ENCODE data around the gene PPP1R16B. TPM values are rescaled to one million over a fixed set of nuclear protein-coding genes. Genes with fewer than 3 reads are reported as not detected.
"Not testable (repeated sequence)": the region's sequence is repeated elsewhere in the genome, so short reads cannot be mapped to it uniquely, and the experiment has no call there.

Gene PPP1R16B
- total RNA-seq, 1 donor, result not detected

- no peak overlapping the region for H3K27ac ChIP-seq (ENCODE audit: low read depth, low read length)
- no peaks in the 10 kb centered on the region for H3K4me1 ChIP-seq (ENCODE audit: insufficient read depth, low read length)
- no peaks in the 10 kb centered on the region for H3K79me2 ChIP-seq (ENCODE audit: insufficient read depth, low read length)
- no peak overlapping the region for H3K4me2 ChIP-seq (ENCODE audit: insufficient read depth, low read length)
- peaks cover 6% of the 10 kb centered on the region for H3K27me3 ChIP-seq (ENCODE audit: insufficient read depth, low read length)
- no peak for TF ChIP-seq CTCF (IDR thresholded peaks at IDR 0.05; ENCODE audit: extremely low read depth, low read depth, low read length)
- no peaks in the 10 kb centered on the region for H4K20me1 ChIP-seq (ENCODE audit: insufficient read depth, low read length)
- H3K4me3 ChIP-seq (ENCODE audit: insufficient read depth, low read length), result no peak overlapping the region
- no peak for DNase-seq (ENCODE audit: insufficient read length, low spot score, missing footprints)
- H2AFZ ChIP-seq (ENCODE audit: low read length), result no peak overlapping the region
- H3K36me3 ChIP-seq (ENCODE audit: insufficient read depth, low read length), result no peaks in the 10 kb centered on the region
- H3K9me3 ChIP-seq (ENCODE audit: low read depth, low read length), result no peaks in the 10 kb centered on the region
These were observed 52.2 kb downstream of the PPP1R16B start for GRCh38 chr20:38857703-38858102.

- DNase-seq (ENCODE audit: insufficient read length, low spot score, missing footprints), result no peak
- Histone ChIP-seq H3K4me1 (ENCODE audit: insufficient read depth, low read length) (no peaks in the 10 kb centered on the region), H3K27me3 (ENCODE audit: insufficient read depth, low read length) (peaks cover 6% of the 10 kb centered on the region), H3K4me2 (ENCODE audit: insufficient read depth, low read length) (no peak overlapping the region), H3K4me3 (ENCODE audit: insufficient read depth, low read length) (no peak overlapping the region), H3K79me2 (ENCODE audit: insufficient read depth, low read length) (no peaks in the 10 kb centered on the region), H4K20me1 (ENCODE audit: insufficient read depth, low read length) (no peaks in the 10 kb centered on the region), H3K36me3 (ENCODE audit: insufficient read depth, low read length) (no peaks in the 10 kb centered on the region), H2AFZ (ENCODE audit: low read length) (no peak overlapping the region), H3K9me3 (ENCODE audit: low read depth, low read length) (no peaks in the 10 kb centered on the region), H3K27ac (ENCODE audit: low read depth, low read length) (no peak overlapping the region)
- TF ChIP-seq CTCF (IDR thresholded peaks at IDR 0.05; ENCODE audit: extremely low read depth, low read depth, low read length), result no peak
These were observed 53.7 kb downstream of the PPP1R16B start for GRCh38 chr20:38859070-38859690.

- H3K27me3 ChIP-seq (ENCODE audit: insufficient read depth, low read length); H3K27ac ChIP-seq (ENCODE audit: low read depth, low read length); H3K4me2 ChIP-seq (ENCODE audit: insufficient read depth, low read length); H3K4me3 ChIP-seq (ENCODE audit: insufficient read depth, low read length); H3K79me2 ChIP-seq (ENCODE audit: insufficient read depth, low read length); H4K20me1 ChIP-seq (ENCODE audit: insufficient read depth, low read length); H2AFZ ChIP-seq (ENCODE audit: low read length); H3K9me3 ChIP-seq (ENCODE audit: low read depth, low read length); H3K36me3 ChIP-seq (ENCODE audit: insufficient read depth, low read length); H3K4me1 ChIP-seq (ENCODE audit: insufficient read depth, low read length); DNase-seq (ENCODE audit: insufficient read length, low spot score, missing footprints): not testable (repeated sequence)
These were observed 54.4 kb downstream of the PPP1R16B start for GRCh38 chr20:38859857-38860256.

GRCh38 chr20:38861071-38861401, 55.5 kb downstream of the PPP1R16B start:
- H2AFZ ChIP-seq (ENCODE audit: low read length), result no peak overlapping the region
- no peaks in the 10 kb centered on the region for H3K9me3 ChIP-seq (ENCODE audit: low read depth, low read length)
- no peak overlapping the region for H3K4me2 ChIP-seq (ENCODE audit: insufficient read depth, low read length)
- no peaks in the 10 kb centered on the region for H3K79me2 ChIP-seq (ENCODE audit: insufficient read depth, low read length)
- TF ChIP-seq CTCF (IDR thresholded peaks at IDR 0.05; ENCODE audit: extremely low read depth, low read depth, low read length), result no peak
- no peaks in the 10 kb centered on the region for H4K20me1 ChIP-seq (ENCODE audit: insufficient read depth, low read length)
- no peak for DNase-seq (ENCODE audit: insufficient read length, low spot score, missing footprints)
- no peak overlapping the region for H3K4me3 ChIP-seq (ENCODE audit: insufficient read depth, low read length)
- no peaks in the 10 kb centered on the region for H3K36me3 ChIP-seq (ENCODE audit: insufficient read depth, low read length)
- peaks cover 6% of the 10 kb centered on the region for H3K27me3 ChIP-seq (ENCODE audit: insufficient read depth, low read length)
- no peak overlapping the region for H3K27ac ChIP-seq (ENCODE audit: low read depth, low read length)
- H3K4me1 ChIP-seq (ENCODE audit: insufficient read depth, low read length), result no peaks in the 10 kb centered on the region

Data from osteoblast (primary cell).